Measurements from ENCODE around the gene PROCR.
A peak's percentile ranks its signal among the peaks of the same experiment; 100 is the strongest.

Gene PROCR

DNA sequence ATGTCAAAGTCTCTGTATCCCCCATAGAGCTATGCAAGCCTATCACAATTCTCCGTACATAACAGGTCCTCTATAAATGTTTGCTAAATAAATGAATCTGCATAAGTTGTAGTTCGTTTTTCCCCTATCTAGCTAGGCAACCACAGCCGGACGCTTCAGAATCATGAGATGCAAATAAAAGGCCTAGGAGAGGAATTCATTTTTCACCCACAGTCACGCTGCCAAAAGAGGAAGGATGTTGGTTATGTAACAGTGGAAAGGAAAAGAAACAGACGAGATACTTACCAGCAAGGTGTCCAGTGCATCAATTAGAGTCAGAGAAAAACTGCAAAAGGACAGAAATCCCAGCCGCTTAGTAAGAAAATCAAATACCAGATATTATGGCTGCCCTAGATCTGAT is 27.2 kb upstream of the PROCR start:
- H3F3A ChIP-seq (ENCODE audit: insufficient read depth, low read length): peaks cover 4% of the 10 kb centered on the region; the same call in 1 of the 2 replicates
- peaks cover 10% of the 10 kb centered on the region; the same call in 1 of the 2 replicates for H3K79me2 ChIP-seq (ENCODE audit: low read length)
- no peak overlapping the region for H3K9ac ChIP-seq (ENCODE audit: low read length)
- no peaks in the 10 kb centered on the region for H3K9me3 ChIP-seq (replicated peaks; ENCODE audit: insufficient read depth, low read length)
- 0 out of 2 replicates have a peak, but pooled peaks cover 4% of the 10 kb centered on the region for H3K4me1 ChIP-seq (ENCODE audit: low read length)
- no peaks in the 10 kb centered on the region for H4K20me1 ChIP-seq (ENCODE audit: insufficient read depth, low read length)
- no peaks in the 10 kb centered on the region for H3K36me3 ChIP-seq (replicated peaks; ENCODE audit: insufficient read depth, low read length)
- no peak for DNase-seq
- no peak overlapping the region for H3K4me2 ChIP-seq (ENCODE audit: low read depth, low read length)
- H3K27ac ChIP-seq (ENCODE audit: low read length): no peak overlapping the region
- no peaks in the 10 kb centered on the region for H3K9me2 ChIP-seq (replicated peaks; ENCODE audit: insufficient read depth, low read length)
- no peak overlapping the region for H2AFZ ChIP-seq (ENCODE audit: low read length)
- no peaks in the 10 kb centered on the region for H3K27me3 ChIP-seq (replicated peaks; ENCODE audit: insufficient read depth, low read length)
- no peak overlapping the region for H3K4me3 ChIP-seq (ENCODE audit: low read length)
- TF ChIP-seq, protein P1, sequence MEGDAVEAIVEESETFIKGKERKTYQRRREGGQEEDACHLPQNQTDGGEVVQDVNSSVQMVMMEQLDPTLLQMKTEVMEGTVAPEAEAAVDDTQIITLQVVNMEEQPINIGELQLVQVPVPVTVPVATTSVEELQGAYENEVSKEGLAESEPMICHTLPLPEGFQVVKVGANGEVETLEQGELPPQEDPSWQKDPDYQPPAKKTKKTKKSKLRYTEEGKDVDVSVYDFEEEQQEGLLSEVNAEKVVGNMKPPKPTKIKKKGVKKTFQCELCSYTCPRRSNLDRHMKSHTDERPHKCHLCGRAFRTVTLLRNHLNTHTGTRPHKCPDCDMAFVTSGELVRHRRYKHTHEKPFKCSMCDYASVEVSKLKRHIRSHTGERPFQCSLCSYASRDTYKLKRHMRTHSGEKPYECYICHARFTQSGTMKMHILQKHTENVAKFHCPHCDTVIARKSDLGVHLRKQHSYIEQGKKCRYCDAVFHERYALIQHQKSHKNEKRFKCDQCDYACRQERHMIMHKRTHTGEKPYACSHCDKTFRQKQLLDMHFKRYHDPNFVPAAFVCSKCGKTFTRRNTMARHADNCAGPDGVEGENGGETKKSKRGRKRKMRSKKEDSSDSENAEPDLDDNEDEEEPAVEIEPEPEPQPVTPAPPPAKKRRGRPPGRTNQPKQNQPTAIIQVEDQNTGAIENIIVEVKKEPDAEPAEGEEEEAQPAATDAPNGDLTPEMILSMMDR (IDR thresholded peaks at IDR 0.05; ENCODE audit: low read length): no peak
- TF ChIP-seq EZH2 (optimal IDR thresholded peaks at IDR 0.05; ENCODE audit: low read depth, low read length) (no peak), EZH2phosphoT487 (IDR thresholded peaks at IDR 0.05; ENCODE audit: low read length) (no peak)

DNA sequence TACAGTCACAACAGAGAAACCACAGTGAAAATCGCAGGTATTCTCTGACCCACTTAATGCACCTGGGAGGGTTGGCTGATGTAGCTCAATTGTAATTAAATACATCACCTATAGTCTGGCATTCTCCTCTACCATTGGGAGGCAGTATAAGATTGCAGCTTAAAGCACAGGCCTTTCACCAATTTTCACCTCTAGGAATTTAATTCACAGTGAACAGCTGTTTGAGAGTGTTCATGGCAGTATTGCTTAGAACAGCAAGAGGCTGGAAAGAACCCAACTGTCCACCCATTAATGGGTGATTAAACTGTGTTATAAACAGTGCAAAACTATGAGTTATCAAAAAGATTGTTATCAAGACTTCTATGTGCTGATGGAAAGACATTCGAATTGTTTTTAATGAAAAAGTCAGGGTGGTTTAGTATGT is 26.7 kb upstream of the PROCR start:
- no peak for TF ChIP-seq EZH2phosphoT487 (IDR thresholded peaks at IDR 0.05; ENCODE audit: low read length)
- TF ChIP-seq, protein P1 (IDR thresholded peaks at IDR 0.05; ENCODE audit: low read length): peak; percentile 62
- Histone ChIP-seq H3K9me2 (replicated peaks; ENCODE audit: insufficient read depth, low read length) (no peaks in the 10 kb centered on the region), H3K4me3 (ENCODE audit: low read length) (no peak overlapping the region), H3K27me3 (replicated peaks; ENCODE audit: insufficient read depth, low read length) (no peaks in the 10 kb centered on the region), H3K4me2 (ENCODE audit: low read depth, low read length) (no peak overlapping the region), H3F3A (ENCODE audit: insufficient read depth, low read length) (peaks cover 4% of the 10 kb centered on the region; the same call in 1 of the 2 replicates), H3K79me2 (ENCODE audit: low read length) (peaks cover 10% of the 10 kb centered on the region; the same call in 1 of the 2 replicates), H3K9me3 (replicated peaks; ENCODE audit: insufficient read depth, low read length) (no peaks in the 10 kb centered on the region), H3K27ac (ENCODE audit: low read length) (no peak overlapping the region), H4K20me1 (ENCODE audit: insufficient read depth, low read length) (no peaks in the 10 kb centered on the region), H2AFZ (ENCODE audit: low read length) (no peak overlapping the region), H3K4me1 (ENCODE audit: low read length) (0 out of 2 replicates have a peak, but pooled peaks cover 4% of the 10 kb centered on the region), H3K36me3 (replicated peaks; ENCODE audit: insufficient read depth, low read length) (no peaks in the 10 kb centered on the region), H3K9ac (ENCODE audit: low read length) (no peak overlapping the region)
- peak; percentile 54 for DNase-seq

DNA sequence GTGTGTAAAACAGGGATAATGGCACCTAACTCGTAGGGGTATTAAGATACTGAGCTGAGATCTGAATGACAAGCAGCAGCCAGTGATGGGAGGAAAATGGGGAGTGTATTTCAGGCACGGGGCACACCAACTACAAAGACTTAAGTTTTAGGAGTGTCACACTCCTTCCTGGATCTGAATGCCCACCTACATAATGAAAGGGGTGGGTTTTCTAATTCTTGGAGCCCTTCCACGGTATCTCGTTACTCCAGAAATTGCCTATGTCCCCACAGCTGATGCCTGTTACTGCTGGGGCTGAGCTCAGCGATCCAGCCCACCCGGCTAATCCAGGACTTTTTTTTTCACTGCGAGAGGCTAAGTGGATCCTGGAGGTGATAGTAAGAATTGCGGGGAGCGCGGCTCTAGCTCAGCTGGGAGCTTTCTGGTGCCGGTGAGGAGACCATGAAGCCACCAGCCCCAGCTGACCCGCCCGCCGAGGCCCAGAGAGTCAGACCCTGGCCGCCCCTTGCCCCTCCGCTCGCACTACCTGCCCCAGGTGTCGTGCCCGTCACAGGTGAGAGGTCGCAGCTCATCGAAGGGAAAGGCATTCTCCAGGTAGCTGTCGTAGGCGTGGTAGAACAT is 25.5 kb upstream of the PROCR start:
- Histone ChIP-seq H3K9ac (ENCODE audit: low read length) (peak overlapping the region; percentile 73), H3K9me3 (replicated peaks; ENCODE audit: insufficient read depth, low read length) (no peaks in the 10 kb centered on the region), H3K27ac (ENCODE audit: low read length) (peak overlapping the region; percentile 62; the same call in 1 of the 2 replicates), H3K4me3 (ENCODE audit: low read length) (peak overlapping the region; percentile 93), H3K4me2 (ENCODE audit: low read depth, low read length) (peak overlapping the region; percentile 80), H4K20me1 (ENCODE audit: insufficient read depth, low read length) (no peaks in the 10 kb centered on the region), H3K9me2 (replicated peaks; ENCODE audit: insufficient read depth, low read length) (no peaks in the 10 kb centered on the region), H3K79me2 (ENCODE audit: low read length) (peaks cover 10% of the 10 kb centered on the region; the same call in 1 of the 2 replicates), H3K4me1 (ENCODE audit: low read length) (0 out of 2 replicates have a peak, but pooled peaks cover 4% of the 10 kb centered on the region), H3K27me3 (replicated peaks; ENCODE audit: insufficient read depth, low read length) (no peaks in the 10 kb centered on the region), H2AFZ (ENCODE audit: low read length) (peak overlapping the region; percentile 91), H3K36me3 (replicated peaks; ENCODE audit: insufficient read depth, low read length) (no peaks in the 10 kb centered on the region), H3F3A (ENCODE audit: insufficient read depth, low read length) (peaks cover 4% of the 10 kb centered on the region; the same call in 1 of the 2 replicates)
- DNase-seq: peak; percentile 11
- no peak for TF ChIP-seq EZH2phosphoT487 (IDR thresholded peaks at IDR 0.05; ENCODE audit: low read length)
- no peak for TF ChIP-seq EZH2 (optimal IDR thresholded peaks at IDR 0.05; ENCODE audit: low read depth, low read length)
- TF ChIP-seq, protein P1 (IDR thresholded peaks at IDR 0.05; ENCODE audit: low read length): no peak; the same call in 1 of the 2 replicates

Data from MM.1S (cell line).